HepG2 (cell line): ENCODE data around the gene PDLIM5. TPM values are rescaled to one million over a fixed set of nuclear protein-coding genes. Genes with fewer than 3 reads are reported as not detected.

ENCODE experiments used
- CHD4 ChIP-seq: fragments of 200-600 bp; sonication (generic); IDR thresholded peaks from 2 replicates; pipeline ENCODE4 v1.7.0; 2017; ENCODE audit warnings: mild to moderate bottlenecking, low read length, borderline replicate concordance
- DNMT1 ChIP-seq: sonication (generic); formaldehyde crosslinking; IDR thresholded peaks from 2 replicates; pipeline ENCODE4 v1.5.1; 2020; ENCODE audit warnings: mild to moderate bottlenecking, missing genetic modification reagents
- ELF1 ChIP-seq: sonication (generic); formaldehyde crosslinking; IDR thresholded peaks from 2 replicates; pipeline ENCODE4 v1.4.0; 2020; ENCODE audit warnings: missing genetic modification reagents
- GATA4 ChIP-seq: sonication (generic); IDR thresholded peaks from 2 replicates; pipeline ENCODE4 v1.6.1; 2016; ENCODE audit warnings: antibody characterized with exemption, low read depth, borderline replicate concordance
- HCFC1 ChIP-seq: fragments of 150-350 bp; IDR thresholded peaks from 2 replicates; pipeline ENCODE4 v1.6.1; 2014; ENCODE audit warnings: low read depth, low read length
- HMG20A ChIP-seq: IDR thresholded peaks from 2 replicates; pipeline ENCODE4 v1.6.1; 2016; ENCODE audit warnings: borderline replicate concordance
- HNF4A ChIP-seq: sonication (generic); formaldehyde crosslinking; IDR thresholded peaks from 2 replicates; pipeline ENCODE4 v1.4.0; 2020; ENCODE audit warnings: missing genetic modification reagents
- MBNL3 ChIP-seq: fragments of 250-450 bp; sonication (Bioruptor Pico); conservative IDR thresholded peaks from 2 replicates; pipeline ENCODE4 v1.8.0; 2022; ENCODE audit warnings: mild to moderate bottlenecking, inconsistent platforms
- NPAS2 ChIP-seq: sonication (generic); formaldehyde crosslinking; IDR thresholded peaks from 2 replicates; pipeline ENCODE4 v1.8.0; 2022; ENCODE audit warnings: mild to moderate bottlenecking, missing genetic modification reagents, borderline replicate concordance
- SOX13 ChIP-seq, 3 experiments: fragments of 450-650 bp in 1 of 3; sonication (generic) in 1 of 3; formaldehyde crosslinking in 1 of 3; IDR thresholded peaks in 2 of 3; conservative IDR thresholded peaks in 1 of 3; 2 replicates each; pipeline versions ENCODE4 v1.5.0 to v1.6.1; 2016 to 2020; ENCODE audit warnings: antibody characterized with exemption in 1 of 3, mild to moderate bottlenecking in 1 of 3, missing compliant biosample characterization in 1 of 3, missing genetic modification reagents in 1 of 3, moderate library complexity in 1 of 3
- SPEN ChIP-seq: sonication (generic); formaldehyde crosslinking; IDR thresholded peaks from 2 replicates; pipeline ENCODE4 v1.5.1; 2020; ENCODE audit warnings: low read depth, mild to moderate bottlenecking, missing genetic modification reagents
- ZNF256 ChIP-seq: sonication (generic); formaldehyde crosslinking; conservative IDR thresholded peaks from 2 replicates; pipeline ENCODE4 v1.4.0; 2020; ENCODE audit warnings: missing genetic modification reagents
- ZNF264 ChIP-seq: sonication (generic); formaldehyde crosslinking; IDR thresholded peaks from 2 replicates; pipeline ENCODE4 v1.4.0; 2020; ENCODE audit warnings: missing genetic modification reagents
- ZNF33B ChIP-seq: sonication (generic); formaldehyde crosslinking; IDR thresholded peaks from 2 replicates; pipeline ENCODE4 v1.5.1; 2020; ENCODE audit warnings: mild to moderate bottlenecking, missing genetic modification reagents
- ZNF441 ChIP-seq: sonication (generic); formaldehyde crosslinking; IDR thresholded peaks from 2 replicates; pipeline ENCODE4 v1.7.0; 2021; ENCODE audit warnings: missing genetic modification reagents, borderline replicate concordance
- ZNF530 ChIP-seq: sonication (generic); formaldehyde crosslinking; IDR thresholded peaks from 2 replicates; pipeline ENCODE4 v1.5.0; 2020; ENCODE audit warnings: low read depth, mild to moderate bottlenecking, missing genetic modification reagents
- ZNF549 ChIP-seq: sonication (generic); formaldehyde crosslinking; IDR thresholded peaks from 2 replicates; pipeline ENCODE4 v1.5.0; 2020; ENCODE audit warnings: missing genetic modification reagents
- ZNF556 ChIP-seq: sonication (generic); formaldehyde crosslinking; IDR thresholded peaks from 2 replicates; pipeline ENCODE4 v1.4.0; 2020; ENCODE audit warnings: mild to moderate bottlenecking, missing genetic modification reagents, borderline replicate concordance
- ZNF558 ChIP-seq: sonication (generic); formaldehyde crosslinking; IDR thresholded peaks from 2 replicates; pipeline ENCODE4 v1.9.0; 2022; ENCODE audit warnings: mild to moderate bottlenecking, missing genetic modification reagents, borderline replicate concordance
- ZNF720 ChIP-seq: sonication (generic); formaldehyde crosslinking; IDR thresholded peaks from 2 replicates; pipeline ENCODE4 v1.4.0; 2020; ENCODE audit warnings: missing genetic modification reagents
- ZNF839 ChIP-seq: sonication (generic); formaldehyde crosslinking; IDR thresholded peaks from 2 replicates; pipeline ENCODE4 v1.4.0; 2020; ENCODE audit warnings: missing genetic modification reagents, mild to moderate bottlenecking, borderline replicate concordance
- ZNF891 ChIP-seq: sonication (generic); formaldehyde crosslinking; IDR thresholded peaks from 2 replicates; pipeline ENCODE4 v1.5.0; 2020; ENCODE audit warnings: mild to moderate bottlenecking, missing genetic modification reagents
- polyA plus RNA-seq, 8 experiments: library from polyadenylated mRNA; depleted of rRNA in 3 of 8; stranded (reverse) in 7 of 8; unstranded in 1 of 8; fragments of >200 nt; fragmentation: Illumina TruSeq in 4 of 8; extraction: Trizol in 4 of 8; gene quantifications; 2 replicates each; pipeline versions ENCODE4 v1.2.1 to v1.2.3, GENCODE V29; 2011 to 2016; ENCODE audit warnings: low read depth in 4 of 8, missing spikeins in 1 of 8, mixed read lengths in 1 of 8; ENCODE audit not compliant: insufficient read depth in 1 of 8
- total RNA-seq, 5 experiments: library from RNA; depleted of rRNA; stranded (reverse); fragments of >200 nt; fragmentation: Illumina TruSeq; extraction: Trizol; gene quantifications; 2 replicates each; pipeline ENCODE4 v1.2.3, GENCODE V29; 2016; ENCODE audit warnings: low read depth in 1 of 5
- TF ChIP-seq, protein P1 (sequence below): sonication (generic); formaldehyde crosslinking; IDR thresholded peaks from 2 replicates; pipeline ENCODE4 v1.4.0; 2020; ENCODE audit warnings: missing genetic modification reagents
- TF ChIP-seq, protein P2 (sequence below): IDR thresholded peaks from 2 replicates; pipeline ENCODE4 v1.6.1; 2016; ENCODE audit warnings: missing genetic modification reagents, missing compliant biosample characterization
- TF ChIP-seq, protein P3 (sequence below): sonication (generic); IDR thresholded peaks from 2 replicates; pipeline ENCODE4 v1.6.1; 2016; ENCODE audit warnings: low read depth, borderline replicate concordance
- TF ChIP-seq, protein P4 (sequence below): sonication (generic); formaldehyde crosslinking; conservative IDR thresholded peaks from 2 replicates; pipeline ENCODE4 v1.5.0; 2020; ENCODE audit warnings: missing genetic modification reagents

Gene PDLIM5
- total and polyA plus RNA-seq, 2 of the 13 experiments (the other 11 are each of a cell fraction or from before 2014, with no cell fraction given), result 52.8 to 119 TPM

DNA sequence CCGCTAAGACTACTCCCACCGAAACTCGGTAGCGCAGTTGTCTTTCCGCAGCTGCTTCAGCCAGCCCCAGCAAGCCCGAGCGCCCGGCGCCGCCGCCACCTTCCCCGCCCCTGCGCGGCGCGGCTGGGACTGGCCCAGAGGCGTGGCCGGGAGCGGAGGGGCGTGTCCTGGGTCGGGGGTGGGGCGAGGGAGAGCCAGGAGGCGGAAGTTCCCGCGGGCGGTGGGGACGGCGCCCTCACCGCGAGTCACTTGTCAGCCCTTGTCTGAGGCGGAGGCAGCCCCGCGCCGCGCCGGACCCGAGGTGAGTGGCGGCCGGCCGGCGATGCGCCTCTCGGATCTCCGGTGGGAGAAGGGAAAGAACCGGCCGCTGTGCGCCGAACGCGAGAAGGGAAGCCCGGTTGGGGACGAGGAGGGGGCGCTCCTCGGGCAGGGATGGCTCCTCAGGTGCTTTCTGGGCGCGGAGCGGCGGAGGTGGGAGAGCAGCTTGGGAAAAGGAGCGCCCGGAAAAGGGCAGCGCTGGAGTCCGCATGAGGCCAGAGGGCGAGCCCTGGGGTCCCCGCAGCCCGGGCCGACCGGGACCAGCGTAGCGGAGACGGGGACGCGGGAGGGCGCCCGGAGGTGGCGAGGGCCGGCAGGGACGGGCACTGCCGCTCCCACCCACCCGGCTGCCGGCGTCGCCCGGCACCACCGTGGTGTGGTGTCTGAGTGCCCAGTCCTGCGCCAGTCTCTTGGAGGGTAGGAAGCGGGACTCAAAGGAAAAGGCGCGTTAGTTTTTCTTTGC is at the start of gene PDLIM5 (continued):
- TF ChIP-seq, protein P1, sequence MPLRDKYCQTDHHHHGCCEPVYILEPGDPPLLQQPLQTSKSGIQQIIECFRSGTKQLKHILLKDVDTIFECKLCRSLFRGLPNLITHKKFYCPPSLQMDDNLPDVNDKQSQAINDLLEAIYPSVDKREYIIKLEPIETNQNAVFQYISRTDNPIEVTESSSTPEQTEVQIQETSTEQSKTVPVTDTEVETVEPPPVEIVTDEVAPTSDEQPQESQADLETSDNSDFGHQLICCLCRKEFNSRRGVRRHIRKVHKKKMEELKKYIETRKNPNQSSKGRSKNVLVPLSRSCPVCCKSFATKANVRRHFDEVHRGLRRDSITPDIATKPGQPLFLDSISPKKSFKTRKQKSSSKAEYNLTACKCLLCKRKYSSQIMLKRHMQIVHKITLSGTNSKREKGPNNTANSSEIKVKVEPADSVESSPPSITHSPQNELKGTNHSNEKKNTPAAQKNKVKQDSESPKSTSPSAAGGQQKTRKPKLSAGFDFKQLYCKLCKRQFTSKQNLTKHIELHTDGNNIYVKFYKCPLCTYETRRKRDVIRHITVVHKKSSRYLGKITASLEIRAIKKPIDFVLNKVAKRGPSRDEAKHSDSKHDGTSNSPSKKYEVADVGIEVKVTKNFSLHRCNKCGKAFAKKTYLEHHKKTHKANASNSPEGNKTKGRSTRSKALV (CRISPR knock-in tag), result 0 out of 2 replicates have a peak, but pooled peaks have one; percentile 41
- no peak for TF ChIP-seq MBNL3
- no peak for TF ChIP-seq ZNF256 (CRISPR knock-in tag)
- TF ChIP-seq, protein P2, sequence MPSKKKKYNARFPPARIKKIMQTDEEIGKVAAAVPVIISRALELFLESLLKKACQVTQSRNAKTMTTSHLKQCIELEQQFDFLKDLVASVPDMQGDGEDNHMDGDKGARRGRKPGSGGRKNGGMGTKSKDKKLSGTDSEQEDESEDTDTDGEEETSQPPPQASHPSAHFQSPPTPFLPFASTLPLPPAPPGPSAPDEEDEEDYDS (CRISPR knock-in tag), result peak; percentile 66
- no peak; the same call in 1 of the 2 replicates for TF ChIP-seq CHD4
- TF ChIP-seq DNMT1, result peak; percentile 48; the same call in 1 of the 2 replicates
- TF ChIP-seq, protein P3, sequence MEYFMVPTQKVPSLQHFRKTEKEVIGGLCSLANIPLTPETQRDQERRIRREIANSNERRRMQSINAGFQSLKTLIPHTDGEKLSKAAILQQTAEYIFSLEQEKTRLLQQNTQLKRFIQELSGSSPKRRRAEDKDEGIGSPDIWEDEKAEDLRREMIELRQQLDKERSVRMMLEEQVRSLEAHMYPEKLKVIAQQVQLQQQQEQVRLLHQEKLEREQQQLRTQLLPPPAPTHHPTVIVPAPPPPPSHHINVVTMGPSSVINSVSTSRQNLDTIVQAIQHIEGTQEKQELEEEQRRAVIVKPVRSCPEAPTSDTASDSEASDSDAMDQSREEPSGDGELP, result no peak
- TF ChIP-seq ZNF441 (CRISPR knock-in tag), result peak; percentile 45; the same call in 1 of the 2 replicates
- no peak for TF ChIP-seq HMG20A (CRISPR knock-in tag)
- TF ChIP-seq, protein P4, sequence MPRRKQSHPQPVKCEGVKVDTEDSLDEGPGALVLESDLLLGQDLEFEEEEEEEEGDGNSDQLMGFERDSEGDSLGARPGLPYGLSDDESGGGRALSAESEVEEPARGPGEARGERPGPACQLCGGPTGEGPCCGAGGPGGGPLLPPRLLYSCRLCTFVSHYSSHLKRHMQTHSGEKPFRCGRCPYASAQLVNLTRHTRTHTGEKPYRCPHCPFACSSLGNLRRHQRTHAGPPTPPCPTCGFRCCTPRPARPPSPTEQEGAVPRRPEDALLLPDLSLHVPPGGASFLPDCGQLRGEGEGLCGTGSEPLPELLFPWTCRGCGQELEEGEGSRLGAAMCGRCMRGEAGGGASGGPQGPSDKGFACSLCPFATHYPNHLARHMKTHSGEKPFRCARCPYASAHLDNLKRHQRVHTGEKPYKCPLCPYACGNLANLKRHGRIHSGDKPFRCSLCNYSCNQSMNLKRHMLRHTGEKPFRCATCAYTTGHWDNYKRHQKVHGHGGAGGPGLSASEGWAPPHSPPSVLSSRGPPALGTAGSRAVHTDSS, result no peak
- TF ChIP-seq HCFC1, result peak; percentile 9; the same call in 1 of the 2 replicates
- no peak for TF ChIP-seq ZNF839 (CRISPR knock-in tag)
- no peak for TF ChIP-seq ZNF264 (CRISPR knock-in tag)
- no peak; the same call in 1 of the 2 replicates for TF ChIP-seq ZNF33B
- no peak for TF ChIP-seq ZNF530
- 0 out of 2 replicates have a peak, but pooled peaks have one; percentile 23 for TF ChIP-seq GATA4
- no peak for TF ChIP-seq HNF4A
- TF ChIP-seq ZNF558 (CRISPR knock-in tag), result peak; percentile 86; the same call in 1 of the 2 replicates
- peak; percentile 69; the same call in 1 of the 2 replicates for TF ChIP-seq SPEN (CRISPR knock-in tag)
- TF ChIP-seq NPAS2 (CRISPR knock-in tag), result no peak
- TF ChIP-seq ZNF720 (CRISPR knock-in tag), result no peak
- no peak for TF ChIP-seq ZNF556
- TF ChIP-seq ELF1 (CRISPR knock-in tag), result peak; percentile 77
- TF ChIP-seq SOX13 (IDR thresholded peaks at IDR 0.05), result no peak
- TF ChIP-seq SOX13 (CRISPR knock-in tag; conservative IDR thresholded peaks at IDR 0.05 in 1 of 2, IDR thresholded peaks at IDR 0.05 in 1 of 2), result peak in 1 of 2 experiments; percentile 48; a peak in 1 of 4 replicates
- no peak for TF ChIP-seq ZNF549
- TF ChIP-seq ZNF891 (CRISPR knock-in tag), result peak; percentile 96
